Adipocyte (in vitro differentiated cells): Measurements from ENCODE around the gene SLC25A53.
"Not testable (repeated sequence)": the region's sequence is repeated elsewhere in the genome, so short reads cannot be mapped to it uniquely, and the experiment has no call there.

Experiments
- DNase-seq: peaks from one replicate; pipeline ENCODE4 v3.0.0-alpha.2; 2015; ENCODE audit warnings: low read depth
- H3K27me3 ChIP-seq: replicated peaks from 2 replicates; pipeline ENCODE4 v1.7.0; 2013; ENCODE audit warnings: mild to moderate bottlenecking, low read length, moderate library complexity; ENCODE audit not compliant: control insufficient read depth, insufficient read depth
- H3K36me3 ChIP-seq: 2 replicates; pipeline ENCODE4 v1.7.0; 2013; ENCODE audit warnings: low read length, mild to moderate bottlenecking, moderate library complexity; ENCODE audit not compliant: control insufficient read depth, insufficient read depth, severe bottlenecking
- H3K4me1 ChIP-seq: 2 replicates; pipeline ENCODE4 v1.7.0; 2013; ENCODE audit warnings: mild to moderate bottlenecking, low read length, moderate library complexity; ENCODE audit not compliant: control insufficient read depth, insufficient read depth
- H3K4me3 ChIP-seq: 2 replicates; pipeline ENCODE4 v1.7.0; 2013; ENCODE audit warnings: mild to moderate bottlenecking, low read length, moderate library complexity
- H3K9ac ChIP-seq: 2 replicates; pipeline ENCODE4 v1.7.0; 2013; ENCODE audit warnings: mild to moderate bottlenecking, low read length, moderate library complexity
- H3K9me3 ChIP-seq: 2 replicates; pipeline ENCODE4 v1.7.0; 2013; ENCODE audit warnings: mild to moderate bottlenecking, low read length, moderate library complexity; ENCODE audit not compliant: control insufficient read depth

Gene SLC25A53

GRCh38 chrX:104126856-104127255, 30.0 kb downstream of the SLC25A53 start:
- H3K9me3 ChIP-seq: no peaks in the 10 kb centered on the region
- no peak overlapping the region for H3K4me3 ChIP-seq
- peaks cover 5% of the 10 kb centered on the region for H3K36me3 ChIP-seq
- peaks cover 7% of the 10 kb centered on the region for H3K27me3 ChIP-seq
- H3K4me1 ChIP-seq: no peaks in the 10 kb centered on the region
- DNase-seq: no peak
- no peak overlapping the region for H3K9ac ChIP-seq

- Histone ChIP-seq H3K27me3 (peaks cover 12% of the 10 kb centered on the region), H3K9ac (no peak overlapping the region), H3K4me3 (no peak overlapping the region), H3K4me1 (no peaks in the 10 kb centered on the region), H3K36me3 (no peaks in the 10 kb centered on the region), H3K9me3 (peaks cover 8% of the 10 kb centered on the region)
- DNase-seq: no peak
These were observed 34.0 kb downstream of the SLC25A53 start for GRCh38 chrX:104122829-104123228.

- no peaks in the 10 kb centered on the region for H3K4me1 ChIP-seq
- no peak for DNase-seq
- peaks cover 34% of the 10 kb centered on the region for H3K27me3 ChIP-seq
- no peak overlapping the region for H3K9ac ChIP-seq
- no peak overlapping the region for H3K4me3 ChIP-seq
- no peaks in the 10 kb centered on the region for H3K36me3 ChIP-seq
- peaks cover 8% of the 10 kb centered on the region for H3K9me3 ChIP-seq
These were observed 38.0 kb downstream of the SLC25A53 start for GRCh38 chrX:104118765-104119164.

- Histone ChIP-seq H3K4me3 (no peak overlapping the region), H3K9me3 (peaks cover 8% of the 10 kb centered on the region), H3K4me1 (no peaks in the 10 kb centered on the region), H3K36me3 (no peaks in the 10 kb centered on the region), H3K27me3 (peaks cover 35% of the 10 kb centered on the region), H3K9ac (no peak overlapping the region)
- DNase-seq: no peak
These were observed 39.0 kb downstream of the SLC25A53 start for GRCh38 chrX:104117759-104118158.

GRCh38 chrX:104113222-104113965, 43.4 kb downstream of the SLC25A53 start:
- DNase-seq: peak; percentile 65
- Histone ChIP-seq H3K36me3 (no peaks in the 10 kb centered on the region), H3K9ac (no peak overlapping the region), H3K4me3 (peak overlapping the region; percentile 80), H3K4me1 (no peaks in the 10 kb centered on the region), H3K27me3 (peaks cover 43% of the 10 kb centered on the region), H3K9me3 (no peaks in the 10 kb centered on the region)

- H3K27me3 ChIP-seq: peaks cover 49% of the 10 kb centered on the region
- no peaks in the 10 kb centered on the region for H3K36me3 ChIP-seq
- H3K4me1 ChIP-seq: no peaks in the 10 kb centered on the region
- H3K9ac ChIP-seq: peak within 1 kb of the TSS; percentile 67
- no peaks in the 10 kb centered on the region for H3K9me3 ChIP-seq
- H3K4me3 ChIP-seq: peak within 1 kb of the TSS; percentile 80
- peak; percentile 74 for DNase-seq
These were observed 44.4 kb downstream of the SLC25A53 start, which contains the start of gene ZCCHC18 for GRCh38 chrX:104112326-104112951. ZCCHC18 (plus strand) TSS chrX:104112523; CDS start chrX:104114112, 1,589 bp downstream.

- H3K4me3 ChIP-seq, H3K9me3 ChIP-seq, H3K4me1 ChIP-seq, H3K36me3 ChIP-seq, DNase-seq, H3K9ac ChIP-seq: not testable (repeated sequence)
- peaks cover 48% of the 10 kb centered on the region for H3K27me3 ChIP-seq
These were observed 46.1 kb downstream of the SLC25A53 start for GRCh38 chrX:104110491-104111240.

GRCh38 chrX:104108955-104109354, 47.9 kb downstream of the SLC25A53 start:
- Histone ChIP-seq H3K27me3 (peaks cover 45% of the 10 kb centered on the region), H3K4me1 (no peaks in the 10 kb centered on the region), H3K36me3 (no peaks in the 10 kb centered on the region), H3K9me3 (no peaks in the 10 kb centered on the region), H3K9ac (no peak overlapping the region), H3K4me3 (no peak overlapping the region)
- no peak for DNase-seq

GRCh38 chrX:104105330-104106262, 51.2 kb downstream of the SLC25A53 start:
- Histone ChIP-seq H3K27me3 (peaks cover 38% of the 10 kb centered on the region), H3K9ac (no peak overlapping the region), H3K4me3 (no peak overlapping the region), H3K36me3 (no peaks in the 10 kb centered on the region), H3K9me3 (no peaks in the 10 kb centered on the region), H3K4me1 (no peaks in the 10 kb centered on the region)
- DNase-seq: no peak

- Histone ChIP-seq H3K4me3 (no peak overlapping the region), H3K27me3 (peaks cover 38% of the 10 kb centered on the region), H3K9me3 (no peaks in the 10 kb centered on the region), H3K9ac (no peak overlapping the region), H3K36me3 (no peaks in the 10 kb centered on the region), H3K4me1 (no peaks in the 10 kb centered on the region)
- no peak for DNase-seq
These were observed 52.1 kb downstream of the SLC25A53 start for GRCh38 chrX:104104676-104105075.
